GM12874 (cell line): ENCODE results near the gene FHIT.

Experiments
- TF ChIP-seq, protein P1 (sequence below): IDR thresholded peaks from 2 replicates; pipeline ENCODE4 v1.5.1; 2011; ENCODE audit warnings: low read depth, mild to moderate bottlenecking, control low read depth, low read length, moderate library complexity; ENCODE audit not compliant: insufficient read depth

The FHIT gene

DNA sequence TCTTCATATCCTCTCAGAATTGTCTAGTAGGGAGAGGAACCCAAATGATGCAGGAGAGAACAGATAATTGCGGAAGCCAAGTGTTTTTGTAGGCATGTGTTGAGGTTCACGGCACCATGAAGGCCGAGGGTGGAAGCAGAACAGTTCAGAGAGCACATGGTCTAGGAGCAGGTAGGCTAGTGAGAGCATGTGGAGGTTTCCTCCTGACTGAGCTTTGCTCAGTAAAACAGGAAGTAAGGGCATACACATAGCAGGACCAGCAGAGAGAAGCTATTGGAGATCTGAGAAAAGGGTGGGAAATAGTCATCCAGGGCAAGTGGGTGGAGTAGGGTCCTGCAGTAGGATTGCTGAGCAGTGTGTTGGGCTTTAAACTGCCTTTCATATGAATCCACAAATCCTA lies 491.1 kb downstream of the FHIT start:
- TF ChIP-seq, protein P1, sequence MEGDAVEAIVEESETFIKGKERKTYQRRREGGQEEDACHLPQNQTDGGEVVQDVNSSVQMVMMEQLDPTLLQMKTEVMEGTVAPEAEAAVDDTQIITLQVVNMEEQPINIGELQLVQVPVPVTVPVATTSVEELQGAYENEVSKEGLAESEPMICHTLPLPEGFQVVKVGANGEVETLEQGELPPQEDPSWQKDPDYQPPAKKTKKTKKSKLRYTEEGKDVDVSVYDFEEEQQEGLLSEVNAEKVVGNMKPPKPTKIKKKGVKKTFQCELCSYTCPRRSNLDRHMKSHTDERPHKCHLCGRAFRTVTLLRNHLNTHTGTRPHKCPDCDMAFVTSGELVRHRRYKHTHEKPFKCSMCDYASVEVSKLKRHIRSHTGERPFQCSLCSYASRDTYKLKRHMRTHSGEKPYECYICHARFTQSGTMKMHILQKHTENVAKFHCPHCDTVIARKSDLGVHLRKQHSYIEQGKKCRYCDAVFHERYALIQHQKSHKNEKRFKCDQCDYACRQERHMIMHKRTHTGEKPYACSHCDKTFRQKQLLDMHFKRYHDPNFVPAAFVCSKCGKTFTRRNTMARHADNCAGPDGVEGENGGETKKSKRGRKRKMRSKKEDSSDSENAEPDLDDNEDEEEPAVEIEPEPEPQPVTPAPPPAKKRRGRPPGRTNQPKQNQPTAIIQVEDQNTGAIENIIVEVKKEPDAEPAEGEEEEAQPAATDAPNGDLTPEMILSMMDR: no peak

DNA sequence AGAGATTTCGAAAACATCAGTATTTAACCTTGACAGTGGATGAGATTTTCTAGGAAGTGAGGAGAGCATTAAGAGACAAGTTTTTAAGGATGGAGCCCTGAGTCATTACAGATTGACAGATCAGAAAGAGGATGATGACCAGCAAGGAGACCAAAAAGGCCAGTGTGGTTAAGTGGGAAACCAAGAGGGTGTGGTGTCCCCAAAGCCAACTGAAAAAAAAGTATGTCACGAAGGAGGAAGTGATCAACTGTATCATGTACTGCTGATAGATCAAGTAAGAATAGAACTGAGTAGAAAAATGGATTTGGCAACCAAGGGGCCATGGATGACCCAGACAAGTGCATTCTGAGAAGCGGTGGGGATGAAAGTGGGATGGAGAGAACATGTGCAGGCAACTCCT lies 491.8 kb downstream of the FHIT start:
- TF ChIP-seq, protein P1: no peak

DNA sequence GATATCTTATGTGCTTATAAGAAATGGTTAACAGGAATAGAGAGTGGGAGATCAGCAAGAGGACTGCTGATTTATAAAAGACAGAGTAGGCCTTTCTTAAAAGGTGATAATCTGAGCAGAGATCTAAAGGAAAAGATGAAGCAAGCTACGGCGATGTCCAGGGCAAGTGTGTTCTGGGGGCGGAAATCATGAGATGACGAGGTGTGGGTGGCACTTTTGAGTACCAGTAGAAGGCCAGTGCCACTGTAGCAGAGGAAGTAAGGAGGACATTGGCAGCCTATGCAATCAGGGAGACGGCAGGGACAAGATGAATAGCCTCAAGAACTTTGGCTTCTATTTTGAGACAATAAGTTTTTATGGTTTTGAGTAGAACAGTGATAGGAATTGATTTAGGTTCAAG lies 492.4 kb downstream of the FHIT start:
- TF ChIP-seq, protein P1: no peak

DNA sequence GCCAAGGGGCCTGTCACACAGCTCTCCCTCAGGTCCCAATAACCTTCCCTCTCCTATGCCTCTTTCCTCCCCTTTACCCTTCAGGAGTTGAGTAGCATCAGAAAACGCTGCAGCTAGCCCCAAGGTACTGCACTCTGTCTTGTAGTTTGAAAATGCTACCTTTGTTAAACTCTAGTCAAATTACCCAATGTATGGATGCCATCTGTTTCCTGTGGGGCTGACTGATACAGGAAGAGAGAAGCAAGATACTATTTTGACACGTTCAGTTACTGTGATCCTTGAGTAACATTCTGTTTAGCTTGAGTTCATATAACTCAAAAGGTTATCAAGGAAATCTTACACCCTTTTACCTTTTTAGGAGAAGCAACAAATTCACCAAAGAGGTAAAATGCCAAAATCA lies 493.1 kb downstream of the FHIT start:
- TF ChIP-seq, protein P1: no peak

DNA sequence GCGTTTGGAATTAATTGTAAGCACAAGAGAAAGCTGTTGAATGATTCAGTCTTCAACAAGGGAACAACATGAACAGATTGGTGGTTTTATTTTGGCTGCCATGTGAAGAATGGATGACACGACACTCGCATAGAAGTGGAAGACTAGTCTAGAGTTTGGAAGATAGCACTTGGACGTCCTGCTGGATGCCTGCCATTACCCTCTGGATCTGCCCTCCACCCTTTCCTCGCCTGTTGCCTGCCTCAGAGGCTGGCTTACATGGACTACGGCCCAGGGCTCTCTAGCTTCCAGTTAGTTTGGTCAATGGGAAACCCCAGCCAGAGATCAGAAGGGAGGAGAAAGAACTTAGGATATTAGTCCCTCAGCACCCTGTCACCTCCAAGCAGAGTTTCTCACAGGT lies 493.5 kb downstream of the FHIT start:
- TF ChIP-seq, protein P1: no peak

DNA sequence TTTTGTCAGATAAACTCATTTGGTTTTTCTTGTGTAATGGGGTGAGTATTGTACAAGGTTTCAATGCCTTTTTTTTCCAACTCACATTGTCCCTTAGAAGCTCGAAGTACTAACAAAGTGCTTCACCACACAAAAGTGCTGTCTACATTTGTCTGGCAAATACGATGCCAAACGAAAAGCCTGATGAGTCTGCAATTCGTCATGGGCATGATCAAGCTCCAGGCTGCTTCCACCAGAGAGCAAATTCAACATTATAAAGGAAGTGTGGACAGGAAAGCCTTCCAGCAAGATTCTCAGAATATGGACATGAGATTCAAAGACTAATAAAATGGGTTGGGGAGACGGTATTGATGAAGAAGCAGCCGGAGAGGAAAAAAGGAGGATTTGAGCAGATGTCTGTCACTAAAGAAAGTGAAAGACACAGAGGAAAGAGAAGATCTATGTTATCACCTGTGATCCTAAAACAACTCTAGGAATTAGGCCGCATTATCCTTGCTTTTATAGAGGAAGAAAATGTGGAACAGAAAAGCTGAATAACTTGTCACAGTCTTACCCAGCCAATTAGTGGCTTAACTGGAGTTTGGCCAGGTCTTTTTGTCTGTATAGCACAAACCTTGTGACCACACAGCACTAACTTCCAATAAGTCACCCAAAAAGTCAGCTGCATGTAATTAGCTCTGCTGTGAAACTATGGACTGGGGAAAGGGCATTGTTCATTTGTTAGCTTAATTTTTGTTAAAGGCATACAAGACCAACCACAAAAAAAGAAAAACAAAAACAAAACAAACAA lies 494.8 kb downstream of the FHIT start:
- TF ChIP-seq, protein P1: no peak

DNA sequence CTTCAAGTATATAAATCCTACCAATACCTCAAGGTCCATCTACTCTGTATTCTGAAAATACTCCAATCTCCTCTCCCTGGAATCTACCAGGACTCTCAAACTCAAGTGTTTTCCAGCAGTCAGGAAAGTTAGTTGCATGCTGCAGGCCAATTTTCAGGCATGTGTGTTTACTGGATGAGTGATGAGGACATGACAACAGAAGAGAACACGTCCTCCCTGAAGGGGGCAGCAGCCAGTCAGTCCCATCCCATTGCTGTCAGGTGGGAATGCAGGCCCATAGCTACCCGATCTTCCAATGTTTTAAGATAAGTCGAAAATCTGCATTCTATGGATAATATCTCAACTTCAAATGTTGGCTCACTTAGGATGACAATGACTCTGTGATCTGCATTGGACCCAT lies 496.2 kb downstream of the FHIT start:
- TF ChIP-seq, protein P1: peak; percentile 11; the same call in 1 of the 2 replicates
